Esophagus muscularis mucosa (tissue), 4 donors: ENCODE measurements around the gene RAB30.
"Not testable (repeated sequence)": the region's sequence is repeated elsewhere in the genome, so short reads cannot be mapped to it uniquely, and the experiment has no call there.

Experiments
- CTCF ChIP-seq, 3 experiments: fragments of 200-600 bp in 2 of 3; fragments of 450-650 bp in 1 of 3; sonication (generic) in 2 of 3; IDR thresholded peaks; one replicate each; pipeline ENCODE4 v1.5.1; 2017 to 2019; ENCODE audit warnings: antibody characterized with exemption in 3 of 3, mild to moderate bottlenecking in 2 of 3, moderate library complexity in 1 of 3
- EP300 ChIP-seq: sonication (generic); formaldehyde crosslinking; IDR thresholded peaks from one replicate; pipeline ENCODE4 v1.6.1; 2017; ENCODE audit warnings: antibody characterized with exemption
- POLR2A ChIP-seq: fragments of 450-650 bp; IDR thresholded peaks from one replicate; pipeline ENCODE4 v1.6.1; 2017; ENCODE audit warnings: antibody characterized with exemption, moderate library complexity, mild to moderate bottlenecking, low read depth

GRCh38 chr11:82971519-82971946 is 100.2 kb downstream of the RAB30 start:
- TF ChIP-seq CTCF (IDR thresholded peaks at IDR 0.05); POLR2A; EP300: not testable (repeated sequence)
